Keratinocyte (primary cell): ENCODE data around the gene NYNRIN. TPM values are rescaled to one million over a fixed set of nuclear protein-coding genes. Genes with fewer than 3 reads are reported as not detected.

ENCODE experiments used
- DNase-seq: peaks from one replicate; pipeline ENCODE4 v3.0.0-alpha.2; 2011; ENCODE audit warnings: low read depth, missing footprints, low spot score
- FAIRE-seq: peaks from 2 replicates; lab custom pipeline; 2011; peaks lifted over from hg19 to GRCh38; lab: Jason Lieb, UNC
- H2AFZ ChIP-seq: 2 replicates; pipeline ENCODE4 v1.6.0; 2012; ENCODE audit warnings: low read length, control low read depth, inconsistent platforms; ENCODE audit not compliant: control insufficient read depth
- H3K27ac ChIP-seq: 2 replicates; pipeline ENCODE4 v1.5.1; 2011; ENCODE audit warnings: low read length; ENCODE audit not compliant: control insufficient read depth, insufficient read depth
- H3K27me3 ChIP-seq: 3 replicates; pipeline ENCODE4 v1.6.0; 2011; ENCODE audit warnings: low read length; ENCODE audit not compliant: control insufficient read depth, insufficient read depth; ENCODE audit errors: extremely low read depth
- H3K36me3 ChIP-seq, 2 experiments: 2 replicates in 1 of 2; 3 replicates in 1 of 2; pipeline ENCODE4 v1.5.1; 2011; ENCODE audit warnings: low read length in 2 of 2, mild to moderate bottlenecking in 1 of 2; ENCODE audit not compliant: control insufficient read depth in 2 of 2, insufficient read depth in 2 of 2; ENCODE audit errors: extremely low read depth in 1 of 2
- H3K4me1 ChIP-seq: 3 replicates; pipeline ENCODE4 v1.5.1; 2011; ENCODE audit warnings: low read length; ENCODE audit not compliant: control insufficient read depth, insufficient read depth; ENCODE audit errors: extremely low read depth
- H3K4me2 ChIP-seq: 3 replicates; pipeline ENCODE4 v1.6.0; 2011; ENCODE audit warnings: low read depth, low read length; ENCODE audit not compliant: control insufficient read depth, insufficient read depth; ENCODE audit errors: extremely low read depth
- H3K4me3 ChIP-seq, 3 experiments: fragments of 200-600 bp in 1 of 3; sonication (generic) in 1 of 3; 2 replicates in 2 of 3; 3 replicates in 1 of 3; pipeline ENCODE4 v1.5.1; 2011 to 2016; ENCODE audit warnings: low read length in 3 of 3, mild to moderate bottlenecking in 3 of 3, control low read depth in 2 of 3, inconsistent platforms in 1 of 3, low read depth in 1 of 3, mixed read lengths in 1 of 3, mixed run types in 1 of 3, moderate library complexity in 1 of 3; ENCODE audit not compliant: control insufficient read depth in 2 of 3, insufficient read depth in 2 of 3; ENCODE audit errors: extremely low read depth in 1 of 3
- H3K79me2 ChIP-seq: 2 replicates; pipeline ENCODE4 v1.6.0; 2012; ENCODE audit warnings: low read length; ENCODE audit not compliant: control insufficient read depth, insufficient read depth
- H3K9ac ChIP-seq: 3 replicates; pipeline ENCODE4 v1.6.0; 2011; ENCODE audit warnings: low read length; ENCODE audit not compliant: control insufficient read depth, insufficient read depth; ENCODE audit errors: extremely low read depth
- H3K9me1 ChIP-seq: 3 replicates; pipeline ENCODE4 v1.6.0; 2011; ENCODE audit warnings: low read length; ENCODE audit not compliant: control insufficient read depth, insufficient read depth; ENCODE audit errors: extremely low read depth
- H3K9me3 ChIP-seq: 2 replicates; pipeline ENCODE4 v1.5.1; 2012; ENCODE audit warnings: low read depth, low read length; ENCODE audit not compliant: control insufficient read depth
- H4K20me1 ChIP-seq: 3 replicates; pipeline ENCODE4 v1.6.0; 2011; ENCODE audit warnings: low read length; ENCODE audit not compliant: control insufficient read depth, insufficient read depth; ENCODE audit errors: extremely low read depth
- EZH2 ChIP-seq: IDR thresholded peaks from one replicate; pipeline ENCODE4 v1.6.1; 2012; ENCODE audit warnings: inconsistent platforms, mild to moderate bottlenecking, low read length, moderate library complexity
- dilution Hi-C: fragments of 300-500 bp; cut with MboI; formaldehyde crosslinking; loops from one replicate; pipeline ENCODE4 v1.7.0; 2020; ENCODE audit warnings: low sequenced_read_pairs; ENCODE audit not compliant: extremely low pct_ligation_motif_present
- polyA plus RNA-seq, 5 experiments: library from polyadenylated mRNA; depleted of rRNA in 3 of 5; stranded (reverse) in 3 of 5; stranded (forward) in 1 of 5; unstranded in 1 of 5; fragments of >200 nt; gene quantifications; 1 replicate in 1 of 5; 2 replicates in 3 of 5; 3 replicates in 1 of 5; pipeline versions ENCODE4 v1.2.1 to v1.2.3, GENCODE V29; 2011 to 2012; ENCODE audit warnings: missing spikeins in 2 of 5, low read depth in 1 of 5, low replicate concordance in 1 of 5
- TF ChIP-seq, protein P1 (sequence below), 3 experiments: IDR thresholded peaks in 1 of 3; conservative IDR thresholded peaks in 1 of 3; optimal IDR thresholded peaks in 1 of 3; 2 replicates in 2 of 3; 3 replicates in 1 of 3; pipeline versions ENCODE3 to v1.5.1; 2011; ENCODE audit warnings: low read length in 3 of 3, mild to moderate bottlenecking in 3 of 3, moderate library complexity in 2 of 3, control low read depth in 1 of 3, inconsistent platforms in 1 of 3; ENCODE audit not compliant: insufficient read depth in 2 of 3; ENCODE audit errors: extremely low read depth in 1 of 3

NYNRIN gene
- polyA plus RNA-seq, 1 donor (not counting 4 experiments of a cell fraction or from before 2014, with no cell fraction given), result 4.9 TPM

GRCh38 chr14:24414732-24415420 is 16.1 kb downstream of the NYNRIN start:
- DNase-seq, result no peak
- H4K20me1 ChIP-seq, result no peaks in the 10 kb centered on the region
- dilution Hi-C loops, result no loop called here
- no peak overlapping the region for H3K9ac ChIP-seq
- H2AFZ ChIP-seq, result no peak overlapping the region
- FAIRE-seq, result no peak
- no peak overlapping the region for H3K4me3 ChIP-seq
- H3K9me1 ChIP-seq, result peaks cover 4% of the 10 kb centered on the region
- TF ChIP-seq EZH2, result no peak
- TF ChIP-seq, protein P1, sequence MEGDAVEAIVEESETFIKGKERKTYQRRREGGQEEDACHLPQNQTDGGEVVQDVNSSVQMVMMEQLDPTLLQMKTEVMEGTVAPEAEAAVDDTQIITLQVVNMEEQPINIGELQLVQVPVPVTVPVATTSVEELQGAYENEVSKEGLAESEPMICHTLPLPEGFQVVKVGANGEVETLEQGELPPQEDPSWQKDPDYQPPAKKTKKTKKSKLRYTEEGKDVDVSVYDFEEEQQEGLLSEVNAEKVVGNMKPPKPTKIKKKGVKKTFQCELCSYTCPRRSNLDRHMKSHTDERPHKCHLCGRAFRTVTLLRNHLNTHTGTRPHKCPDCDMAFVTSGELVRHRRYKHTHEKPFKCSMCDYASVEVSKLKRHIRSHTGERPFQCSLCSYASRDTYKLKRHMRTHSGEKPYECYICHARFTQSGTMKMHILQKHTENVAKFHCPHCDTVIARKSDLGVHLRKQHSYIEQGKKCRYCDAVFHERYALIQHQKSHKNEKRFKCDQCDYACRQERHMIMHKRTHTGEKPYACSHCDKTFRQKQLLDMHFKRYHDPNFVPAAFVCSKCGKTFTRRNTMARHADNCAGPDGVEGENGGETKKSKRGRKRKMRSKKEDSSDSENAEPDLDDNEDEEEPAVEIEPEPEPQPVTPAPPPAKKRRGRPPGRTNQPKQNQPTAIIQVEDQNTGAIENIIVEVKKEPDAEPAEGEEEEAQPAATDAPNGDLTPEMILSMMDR (optimal IDR thresholded peaks at IDR 0.05 in 1 of 3, IDR thresholded peaks at IDR 0.05 in 1 of 3, conservative IDR thresholded peaks at IDR 0.05 in 1 of 3; ENCODE audit: extremely low read depth in 1 of 3, insufficient read depth in 2 of 3, low read length in 3 of 3), result no peak
- H3K4me2 ChIP-seq, result no peak overlapping the region
- no peaks in the 10 kb centered on the region for H3K79me2 ChIP-seq
- no peaks in the 10 kb centered on the region for H3K9me3 ChIP-seq
- H3K27me3 ChIP-seq, result no peaks in the 10 kb centered on the region
- H3K27ac ChIP-seq, result no peak overlapping the region
- peaks cover 17% of the 10 kb centered on the region for H3K4me1 ChIP-seq
- no peaks in the 10 kb centered on the region for H3K36me3 ChIP-seq

- dilution Hi-C loops, result no loop called here
- H3K36me3 ChIP-seq, result no peaks in the 10 kb centered on the region
- FAIRE-seq, result no peak
Observed at GRCh38 chr14:24415421-24416253, 16.8 kb downstream of the NYNRIN start.

More at GRCh38 chr14:24415421-24416253, 16.8 kb downstream of the NYNRIN start:
- H3K4me1 ChIP-seq, result peaks cover 17% of the 10 kb centered on the region
- no peak for DNase-seq
- H3K4me3 ChIP-seq, result no peak overlapping the region
- no peak overlapping the region for H3K27ac ChIP-seq
- no peak overlapping the region for H3K4me2 ChIP-seq
- H3K9me1 ChIP-seq, result peaks cover 4% of the 10 kb centered on the region
- H3K79me2 ChIP-seq, result no peaks in the 10 kb centered on the region
- H4K20me1 ChIP-seq, result no peaks in the 10 kb centered on the region
- H3K9me3 ChIP-seq, result no peaks in the 10 kb centered on the region
- no peak overlapping the region for H3K9ac ChIP-seq
- H2AFZ ChIP-seq, result no peak overlapping the region
- no peak for TF ChIP-seq EZH2
- TF ChIP-seq, protein P1 (optimal IDR thresholded peaks at IDR 0.05 in 1 of 3, IDR thresholded peaks at IDR 0.05 in 1 of 3, conservative IDR thresholded peaks at IDR 0.05 in 1 of 3; ENCODE audit: extremely low read depth in 1 of 3, insufficient read depth in 2 of 3, low read length in 3 of 3), result no peak
- no peaks in the 10 kb centered on the region for H3K27me3 ChIP-seq
